ENCODE data around the gene LFNG. TPM values are rescaled to one million over a fixed set of nuclear protein-coding genes. Genes with fewer than 3 reads are reported as not detected.
"Not testable (repeated sequence)": the region's sequence is repeated elsewhere in the genome, so short reads cannot be mapped to it uniquely, and the experiment has no call there.

Gene LFNG
- total RNA-seq, 2 donors from 2014 or later = 15.2 to 16.5 TPM

GRCh38 chr7:2523941-2524807 lies 4.6 kb downstream of the LFNG start:
- DNase-seq (ENCODE audit: low spot score) = peak; percentile 92
- intact Hi-C loops (cut with DNase I) = no loop called here

GRCh38 chr7:2524808-2525657 lies 5.5 kb downstream of the LFNG start:
- intact Hi-C loops (cut with DNase I) = no loop called here
- peak; percentile 84 for DNase-seq (ENCODE audit: low spot score)

- DNase-seq (ENCODE audit: low spot score) = peak; percentile 84
- intact Hi-C loops (cut with DNase I) = no loop called here
Measured at GRCh38 chr7:2525658-2526630, 6.4 kb downstream of the LFNG start.

- peak; percentile 81 for DNase-seq (ENCODE audit: low spot score)
- intact Hi-C loops (cut with DNase I) = no loop called here
Measured at GRCh38 chr7:2526659-2527504, 7.3 kb downstream of the LFNG start.

GRCh38 chr7:2527505-2528467 lies 8.2 kb downstream of the LFNG start:
- peak; percentile 80 for DNase-seq (ENCODE audit: low spot score)
- intact Hi-C loops (cut with DNase I) = no loop called here

GRCh38 chr7:2528481-2529095 lies 9.0 kb downstream of the LFNG start:
- peak; percentile 64 for DNase-seq (ENCODE audit: low spot score)
- intact Hi-C loops (cut with DNase I) = no loop called here

- DNase-seq (ENCODE audit: low spot score) = peak; percentile 93
- intact Hi-C loops (cut with DNase I) = no loop called here
Measured at GRCh38 chr7:2529161-2530070, 9.8 kb downstream of the LFNG start.

GRCh38 chr7:2530071-2530987 lies 10.8 kb downstream of the LFNG start:
- DNase-seq (ENCODE audit: low spot score) = peak; percentile 83
- intact Hi-C loops (cut with DNase I) = no loop called here

- peak; percentile 73 for DNase-seq (ENCODE audit: low spot score)
- intact Hi-C loops (cut with DNase I) = not testable (repeated sequence)
Measured at GRCh38 chr7:2530994-2531795, 11.6 kb downstream of the LFNG start.

- DNase-seq (ENCODE audit: low spot score) = peak; percentile 70
- intact Hi-C loops (cut with DNase I) = not testable (repeated sequence)
Measured at GRCh38 chr7:2531796-2532110, 12.2 kb downstream of the LFNG start.

GRCh38 chr7:2532199-2532772 lies 12.7 kb downstream of the LFNG start:
- intact Hi-C loops (cut with DNase I) = not testable (repeated sequence)
- DNase-seq (ENCODE audit: low spot score) = peak; percentile 38

- intact Hi-C loops (cut with DNase I); DNase-seq (ENCODE audit: low spot score): not testable (repeated sequence)
Measured at GRCh38 chr7:2532816-2533215, 13.2 kb downstream of the LFNG start.

- DNase-seq (ENCODE audit: low spot score); intact Hi-C loops (cut with DNase I): not testable (repeated sequence)
Measured at GRCh38 chr7:2533566-2533965, 14.0 kb downstream of the LFNG start.

- intact Hi-C loops (cut with DNase I); DNase-seq (ENCODE audit: low spot score): not testable (repeated sequence)
Measured at GRCh38 chr7:2534214-2534613, 14.6 kb downstream of the LFNG start.
